BJ (cell line): ENCODE data around the gene KAT6B. TPM values are rescaled to one million over a fixed set of nuclear protein-coding genes. Genes with fewer than 3 reads are reported as not detected.

Experiments used
- CTCF ChIA-PET: fragments of 350-600 bp; formaldehyde crosslinking; extraction: SDS; loops from one replicate; lab custom pipeline; 2021; ENCODE audit warnings: antibody characterized with exemption, inconsistent platforms; lab: Yijun Ruan, JAX
- POLR2A ChIA-PET: fragments of 300-600 bp; sonication (Branson Sonifier 250); formaldehyde crosslinking; extraction: SDS; loops from one replicate; lab custom pipeline; 2021; ENCODE audit warnings: antibody characterized with exemption; lab: Charles Lee
- DNase-seq: peaks from one replicate; pipeline ENCODE4 v3.0.0-alpha.2; 2011; ENCODE audit warnings: low read depth
- H3K27me3 ChIP-seq: 2 replicates; pipeline ENCODE4 v1.6.0; 2011; ENCODE audit warnings: low read length; ENCODE audit not compliant: control insufficient read depth, insufficient read depth
- H3K36me3 ChIP-seq: 2 replicates; pipeline ENCODE4 v1.5.1; 2011; ENCODE audit warnings: low read length; ENCODE audit not compliant: control insufficient read depth, insufficient read depth
- H3K4me3 ChIP-seq: 2 replicates; pipeline ENCODE4 v1.5.1; 2011; ENCODE audit warnings: low read depth, mild to moderate bottlenecking, control low read depth, low read length
- polyA plus RNA-seq: library from polyadenylated mRNA; depleted of rRNA; stranded (reverse); fragments of >200 nt; gene quantifications from 2 replicates; pipeline ENCODE4 v1.2.3, GENCODE V29; 2011
- TF ChIP-seq, protein P1 (sequence below): IDR thresholded peaks from 2 replicates; pipeline ENCODE4 v1.5.1; 2011; ENCODE audit warnings: low read depth, mild to moderate bottlenecking, control low read depth, inconsistent platforms, low read length, moderate library complexity; ENCODE audit not compliant: insufficient read depth

The KAT6B gene
- polyA plus RNA-seq, 1 experiment, result 5.1 TPM

DNA sequence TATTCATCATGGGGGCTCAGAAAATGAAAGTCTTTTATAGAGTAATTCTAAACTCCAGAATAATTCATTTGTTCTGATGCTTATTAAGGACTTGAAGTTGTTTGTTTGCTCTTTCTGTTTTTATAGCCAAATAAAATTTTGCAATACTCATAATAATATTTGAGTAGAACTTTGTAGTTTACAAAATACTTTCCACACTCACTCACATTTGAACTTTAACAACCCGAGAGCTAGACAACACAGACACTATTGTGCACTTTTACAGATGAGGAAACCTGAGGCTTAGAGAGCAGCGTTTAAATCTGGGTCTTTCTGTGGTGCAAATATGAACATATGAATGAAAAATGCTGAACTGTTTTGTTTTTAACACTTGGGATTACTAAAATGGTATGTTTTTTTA is 126.8 kb downstream of the KAT6B start:
- TF ChIP-seq, protein P1, sequence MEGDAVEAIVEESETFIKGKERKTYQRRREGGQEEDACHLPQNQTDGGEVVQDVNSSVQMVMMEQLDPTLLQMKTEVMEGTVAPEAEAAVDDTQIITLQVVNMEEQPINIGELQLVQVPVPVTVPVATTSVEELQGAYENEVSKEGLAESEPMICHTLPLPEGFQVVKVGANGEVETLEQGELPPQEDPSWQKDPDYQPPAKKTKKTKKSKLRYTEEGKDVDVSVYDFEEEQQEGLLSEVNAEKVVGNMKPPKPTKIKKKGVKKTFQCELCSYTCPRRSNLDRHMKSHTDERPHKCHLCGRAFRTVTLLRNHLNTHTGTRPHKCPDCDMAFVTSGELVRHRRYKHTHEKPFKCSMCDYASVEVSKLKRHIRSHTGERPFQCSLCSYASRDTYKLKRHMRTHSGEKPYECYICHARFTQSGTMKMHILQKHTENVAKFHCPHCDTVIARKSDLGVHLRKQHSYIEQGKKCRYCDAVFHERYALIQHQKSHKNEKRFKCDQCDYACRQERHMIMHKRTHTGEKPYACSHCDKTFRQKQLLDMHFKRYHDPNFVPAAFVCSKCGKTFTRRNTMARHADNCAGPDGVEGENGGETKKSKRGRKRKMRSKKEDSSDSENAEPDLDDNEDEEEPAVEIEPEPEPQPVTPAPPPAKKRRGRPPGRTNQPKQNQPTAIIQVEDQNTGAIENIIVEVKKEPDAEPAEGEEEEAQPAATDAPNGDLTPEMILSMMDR, result no peak
- no peaks in the 10 kb centered on the region for H3K36me3 ChIP-seq
- no peaks in the 10 kb centered on the region for H3K27me3 ChIP-seq
- no peak for DNase-seq
- H3K4me3 ChIP-seq, result no peak overlapping the region
- CTCF ChIA-PET, result no interaction called here
- POLR2A ChIA-PET, result interaction anchor here (0.7 kb wide), 1 partner anchor 33 kb away, joined by 3 read pairs; no protein-coding TSS in a partner anchor

DNA sequence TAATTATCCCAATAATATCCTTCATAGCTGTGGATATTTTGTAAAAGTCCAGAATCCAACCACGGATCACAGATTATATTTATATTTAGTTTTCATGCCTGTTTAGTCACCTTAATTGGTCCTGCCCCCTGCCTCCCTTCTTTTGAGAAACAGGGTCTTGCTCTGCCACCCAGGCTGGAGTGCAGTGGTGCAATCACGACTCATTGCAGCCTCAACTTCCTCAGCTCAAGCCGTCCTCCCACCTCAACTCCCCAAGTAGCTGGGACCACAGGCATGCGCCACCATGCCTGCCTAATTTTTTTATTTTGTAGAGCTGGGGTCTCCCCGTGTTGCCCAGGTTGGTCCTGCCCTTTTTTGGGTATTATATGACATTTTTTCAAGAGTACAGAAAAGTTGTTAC is 129.4 kb downstream of the KAT6B start:
- CTCF ChIA-PET, result no interaction called here
- TF ChIP-seq, protein P1, result no peak
- POLR2A ChIA-PET, result no interaction called here
- no peak overlapping the region for H3K4me3 ChIP-seq
- no peaks in the 10 kb centered on the region for H3K27me3 ChIP-seq
- H3K36me3 ChIP-seq, result no peaks in the 10 kb centered on the region
- DNase-seq, result no peak

- Histone ChIP-seq H3K4me3 (no peak overlapping the region), H3K36me3 (no peaks in the 10 kb centered on the region), H3K27me3 (no peaks in the 10 kb centered on the region)
- ChIA-PET CTCF (no interaction called here), POLR2A (interaction anchor here (0.6 kb wide), 1 partner anchor 36 kb away, joined by 9 read pairs; no protein-coding TSS in a partner anchor)
- DNase-seq, result no peak
- TF ChIP-seq, protein P1, result no peak
Observed at GRCh38 chr10:74956555-74957111, 130.2 kb downstream of the KAT6B start.

DNA sequence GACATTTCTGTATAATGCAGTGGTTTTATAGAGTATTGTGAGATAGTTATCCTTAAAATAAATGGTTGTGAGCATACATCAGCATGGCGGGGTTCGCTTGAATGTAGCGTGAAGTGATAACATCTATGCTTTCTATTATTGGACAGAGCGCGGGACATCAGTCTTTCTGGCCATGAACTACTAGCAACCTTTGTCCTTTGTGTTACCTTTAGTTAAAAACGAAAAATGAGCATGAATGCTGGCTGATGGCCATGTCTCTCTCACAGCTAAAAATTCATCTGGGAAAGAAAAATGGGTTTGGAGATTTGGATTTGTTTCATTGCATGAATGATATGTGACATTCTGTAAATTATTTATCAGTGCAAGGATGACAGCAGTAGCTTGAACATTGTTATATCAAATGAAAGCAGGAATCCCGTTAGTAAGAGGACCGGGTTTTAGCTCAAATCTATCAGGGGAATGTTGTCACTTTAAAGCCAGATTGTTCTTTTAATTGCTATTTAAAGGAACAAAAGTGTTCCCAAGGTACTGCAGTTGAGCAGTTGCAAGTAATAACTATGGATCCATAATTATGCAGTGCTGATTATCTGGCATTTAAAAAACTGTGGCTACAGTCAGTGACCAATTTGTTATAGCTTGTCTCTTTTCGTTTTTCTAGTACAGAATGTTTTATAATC is 131.0 kb downstream of the KAT6B start:
- CTCF ChIA-PET, result interaction anchor here (0.6 to 1.0 kb wide), 2 partner anchors 19 to 78 kb away, joined by 3 read pairs; no protein-coding TSS in a partner anchor
- POLR2A ChIA-PET, result interaction anchor here (0.6 kb wide), 1 partner anchor 37 kb away, joined by 9 read pairs; no protein-coding TSS in a partner anchor
- no peak overlapping the region for H3K4me3 ChIP-seq

GRCh38 chr10:74958316-74958715 is 131.9 kb downstream of the KAT6B start:
- no peaks in the 10 kb centered on the region; the same call in 1 of the 2 replicates for H3K36me3 ChIP-seq
- DNase-seq, result no peak
- H3K4me3 ChIP-seq, result no peak overlapping the region
- POLR2A ChIA-PET, result no interaction called here
- CTCF ChIA-PET, result no interaction called here
- H3K27me3 ChIP-seq, result no peaks in the 10 kb centered on the region
- TF ChIP-seq, protein P1, result no peak

More for the DNA sequence above, 131.0 kb downstream of the KAT6B start:
- no peak for DNase-seq
- TF ChIP-seq, protein P1, result no peak
- Histone ChIP-seq H3K27me3 (no peaks in the 10 kb centered on the region), H3K36me3 (no peaks in the 10 kb centered on the region; the same call in 1 of the 2 replicates)
